Renal cortex interstitium (tissue), 15 donors: ENCODE results near the gene SLC25A15. TPM values are rescaled to one million over a fixed set of nuclear protein-coding genes. Genes with fewer than 3 reads are reported as not detected.

Source experiments
- DNase-seq, 11 donors: peaks; one replicate each; pipeline ENCODE4 v3.0.0-alpha.2; 2013; ENCODE audit warnings: low read depth in 9 of 11, low spot score in 4 of 11; ENCODE audit errors: extremely low read depth in 1 of 11
- long read RNA-seq, 16 experiments: transcript quantifications; one replicate each; lab custom pipeline, GENCODE V29; 2026
- polyA plus RNA-seq, 3 donors: library from polyadenylated mRNA; unstranded; fragments of 120-200 nt; gene quantifications; one replicate each; pipeline ENCODE4 v1.2.1, GENCODE V29; 2013; ENCODE audit not compliant: insufficient read length in 3 of 3

SLC25A15 gene
- 10 to 100 TPM; 17.0 to 18.6 (median 17.6) TPM for polyA plus RNA-seq
- long read RNA-seq, donor 1, partial matches to known transcripts = 0 of 1 reads
- long read RNA-seq, donor 1, other reads (novel, unspliced or antisense) = 0 of 1 reads
- long read RNA-seq, donor 2, partial matches to known transcripts = 0 of 1 reads
- long read RNA-seq, donor 2, other reads (novel, unspliced or antisense) = 0 of 1 reads
- long read RNA-seq, donor 3 = 0 reads
- long read RNA-seq, donor 4 = 0 reads
- long read RNA-seq, donor 5 = 0 reads
- long read RNA-seq, donor 6 = 0 reads
- long read RNA-seq, donor 7, partial matches to known transcripts = 0 of 1 reads
- long read RNA-seq, donor 7, other reads (novel, unspliced or antisense) = 0 of 1 reads
- long read RNA-seq, donor 8 = 0 reads
- long read RNA-seq, donor 9, partial matches to known transcripts = 0 of 1 reads
- long read RNA-seq, donor 9, other reads (novel, unspliced or antisense) = 0 of 1 reads
- long read RNA-seq, donor 10 = 0 reads
- long read RNA-seq, donor 11 = 0 reads
- long read RNA-seq, donor 12, partial matches to known transcripts = 0 of 2 reads
- long read RNA-seq, donor 12, other reads (novel, unspliced or antisense) = 0 of 2 reads
- long read RNA-seq, donor 13 = 0 reads
- long read RNA-seq, donor 14, partial matches to known transcripts = 0 of 1 reads
- long read RNA-seq, donor 14, other reads (novel, unspliced or antisense) = 0 of 1 reads
- long read RNA-seq, donor 15, partial matches to known transcripts = 0 of 1 reads
- long read RNA-seq, donor 15, other reads (novel, unspliced or antisense) = 0 of 1 reads
- long read RNA-seq, donor 16, partial matches to known transcripts = 0 of 3 reads
- long read RNA-seq, donor 16, other reads (novel, unspliced or antisense) = 0 of 3 reads

GRCh38 chr13:40789275-40790153 is at the start of gene SLC25A15:
SLC25A15 (plus strand) TSS chr13:40789611; CDS start chr13:40793227, 3,616 bp downstream.
- peak in 9 of 11 donors; percentile 40 to 74 (median 62) for DNase-seq

GRCh38 chr13:40749327-40749726 is 40.1 kb upstream of the SLC25A15 start:
- DNase-seq = no peak

- DNase-seq = no peak
Measured at GRCh38 chr13:40755082-40755700, 34.2 kb upstream of the SLC25A15 start.

- no peak for DNase-seq
Measured at GRCh38 chr13:40756042-40756441, 33.4 kb upstream of the SLC25A15 start.

GRCh38 chr13:40758811-40759210 is 30.6 kb upstream of the SLC25A15 start:
- DNase-seq = no peak

- no peak for DNase-seq
Measured at GRCh38 chr13:40762849-40763248, 26.6 kb upstream of the SLC25A15 start.

- DNase-seq = no peak
Measured at GRCh38 chr13:40764587-40765403, 24.6 kb upstream of the SLC25A15 start.

GRCh38 chr13:40765602-40766001 is 23.8 kb upstream of the SLC25A15 start:
- no peak for DNase-seq

- no peak for DNase-seq
Measured at GRCh38 chr13:40769970-40770369, 19.4 kb upstream of the SLC25A15 start.

GRCh38 chr13:40770609-40770933 is 18.8 kb upstream of the SLC25A15 start:
- DNase-seq = peak in 1 of 11 donors; percentile 12

- DNase-seq = peak; percentile 80 to 92 (median 90)
Measured at GRCh38 chr13:40770934-40771618, 18.3 kb upstream of the SLC25A15 start, which contains the start of gene MRPS31. MRPS31 (minus strand) TSS chr13:40771190; CDS start chr13:40771136, 54 bp downstream.

- DNase-seq = no peak
Measured at GRCh38 chr13:40772765-40773473, 16.5 kb upstream of the SLC25A15 start.

GRCh38 chr13:40774672-40775071 is 14.7 kb upstream of the SLC25A15 start:
- DNase-seq = no peak

GRCh38 chr13:40776232-40776631 is 13.2 kb upstream of the SLC25A15 start:
- no peak for DNase-seq

- DNase-seq = no peak
Measured at GRCh38 chr13:40776681-40777165, 12.7 kb upstream of the SLC25A15 start.

GRCh38 chr13:40777166-40777808 is 12.1 kb upstream of the SLC25A15 start:
- DNase-seq = peak in 10 of 11 donors; percentile 20 to 57 (median 33)
